Esophagus squamous epithelium (tissue), 5 donors: ENCODE measurements around the gene POU2AF3. TPM values are rescaled to one million over a fixed set of nuclear protein-coding genes. Genes with fewer than 3 reads are reported as not detected.

Source experiments
- DNase-seq: peaks from one replicate; lab custom pipeline; 2025; lab: John Stamatoyannopoulos, UW
- H3K27ac ChIP-seq, 4 donors: fragments of 200-600 bp; sonication (generic); one replicate each; pipeline ENCODE4 v1.5.1; 2016 to 2019; ENCODE audit warnings: mild to moderate bottlenecking in 1 of 4
- H3K27me3 ChIP-seq, 4 donors: fragments of 200-600 bp; sonication (generic); 1 replicate in 3 of 4; 2 replicates in 1 of 4; pipeline versions ENCODE4 v1.5.1 to v1.6.0; 2017 to 2021; ENCODE audit warnings: antibody characterized with exemption in 1 of 4
- H3K36me3 ChIP-seq, 3 donors: fragments of 200-600 bp; sonication (generic); one replicate each; pipeline ENCODE4 v1.5.1; 2016 to 2019
- H3K4me1 ChIP-seq, 3 donors: fragments of 200-600 bp; sonication (generic); one replicate each; pipeline ENCODE4 v1.5.1; 2017 to 2019
- H3K4me3 ChIP-seq, 4 donors: fragments of 200-600 bp; sonication (generic); 1 replicate in 3 of 4; 2 replicates in 1 of 4; pipeline ENCODE4 v1.5.1; 2016 to 2019; ENCODE audit warnings: mild to moderate bottlenecking in 2 of 4, moderate library complexity in 1 of 4
- H3K9me3 ChIP-seq, 3 donors: fragments of 200-600 bp; sonication (generic); one replicate each; pipeline ENCODE4 v1.5.1; 2016 to 2019
- CTCF ChIP-seq, 6 experiments: fragments of 450-650 bp in 4 of 6; fragments of 200-600 bp in 2 of 6; sonication (generic) in 2 of 6; IDR thresholded peaks; one replicate each; pipeline ENCODE4 v1.5.1; 2016 to 2019; ENCODE audit warnings: antibody characterized with exemption in 6 of 6, mild to moderate bottlenecking in 4 of 6, moderate library complexity in 4 of 6
- POLR2A ChIP-seq, 4 donors: fragments of 450-650 bp; IDR thresholded peaks; one replicate each; pipeline ENCODE4 v1.6.1; 2017; ENCODE audit warnings: antibody characterized with exemption in 4 of 4, mild to moderate bottlenecking in 4 of 4, moderate library complexity in 3 of 4
- WGBS, 2 donors: methylation state at CpG; one replicate each; pipeline ENCODE4 v1.1.5; 2018; 5-methylcytosine and 5-hydroxymethylcytosine counted together
- intact Hi-C: fragments of 100-400 bp; cut with DNase I; formaldehyde crosslinking; loops from one replicate; pipeline ENCODE4 v1.15.0; 2022
- total RNA-seq, 4 donors: library from RNA; depleted of rRNA; stranded (reverse); fragments of >200 nt; gene quantifications; one replicate each; pipeline ENCODE4 v1.1.0, GENCODE V29; 2016
- donor health status: DM: yes; HTN: yes; CAD: no.

The POU2AF3 gene
- total RNA-seq = 1 to 10 TPM; 1.3 to 4.1 (median 2.1) TPM

- DNase-seq = no peak
- 13 to 55% methylated on average over 1 to 18 of the region's 57 CpGs for WGBS, 2 donors
- peak within 1 kb of the TSS; percentile 79 to 94 (median 90) for H3K27ac ChIP-seq
- intact Hi-C loops = loop anchor here (5.0 kb wide), 1 partner anchor 119 kb away; no protein-coding TSS in a partner anchor
- peaks cover 0 to 15% (median 0%) of the 10 kb centered on the region in 4 donors for H3K27me3 ChIP-seq
- H3K4me1 ChIP-seq = peaks cover 27 to 57% (median 33%) of the 10 kb centered on the region in 3 donors
- TF ChIP-seq CTCF (IDR thresholded peaks at IDR 0.05) = no peak
- no peak for TF ChIP-seq POLR2A (IDR thresholded peaks at IDR 0.05)
- H3K36me3 ChIP-seq = peaks cover 0 to 10% (median 0%) of the 10 kb centered on the region in 3 donors
- peak within 1 kb of the TSS; percentile 56 to 82 (median 70) for H3K4me3 ChIP-seq
- no peaks in the 10 kb centered on the region for H3K9me3 ChIP-seq
Measured at GRCh38 chr11:111298413-111299100, at the start of gene POU2AF3. Gene POU2AF3 (plus strand): TSS chr11:111298546. CDS start chr11:111298582, 36 bp downstream.

- WGBS, 2 donors = 46 to 69% methylated on average over 2 of the region's 2 CpGs
- H3K36me3 ChIP-seq = no peaks in the 10 kb centered on the region
- no peaks in the 10 kb centered on the region for H3K9me3 ChIP-seq
- DNase-seq = no peak
- H3K4me1 ChIP-seq = no peaks in the 10 kb centered on the region
- no peak overlapping the region for H3K27ac ChIP-seq
- H3K4me3 ChIP-seq = no peak overlapping the region
- TF ChIP-seq POLR2A (IDR thresholded peaks at IDR 0.05) (no peak), CTCF (IDR thresholded peaks at IDR 0.05) (no peak)
- peaks cover 0 to 11% (median 0%) of the 10 kb centered on the region in 4 donors for H3K27me3 ChIP-seq
- intact Hi-C loops = no loop called here
Measured at GRCh38 chr11:111250936-111251335, 47.4 kb upstream of the POU2AF3 start.

- WGBS, 2 donors = 86 to 95% methylated on average over 1 of the region's 1 CpG
Measured at GRCh38 chr11:111253131-111253530, 45.2 kb upstream of the POU2AF3 start.

DNA sequence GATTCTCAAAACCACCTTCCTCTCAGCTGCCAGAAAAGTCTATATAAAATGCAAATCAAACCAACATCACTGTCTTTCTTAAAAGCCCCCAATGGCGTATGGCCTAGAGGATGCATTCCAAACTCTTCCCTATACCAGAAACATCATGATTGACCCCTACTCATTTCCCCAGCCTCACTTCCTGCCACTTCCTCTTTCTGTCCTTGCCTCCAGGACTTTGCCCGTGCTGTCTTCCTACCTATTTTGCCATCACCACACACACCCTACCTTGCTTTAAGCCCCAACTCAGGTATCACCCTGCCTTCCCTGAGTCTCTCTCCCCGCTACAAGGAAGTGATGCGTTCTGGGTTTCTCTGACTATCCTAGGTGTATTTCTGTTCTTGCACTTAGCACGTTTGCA, 44.7 kb upstream of the POU2AF3 start:
- H3K27me3 ChIP-seq = peaks cover 0 to 11% (median 0%) of the 10 kb centered on the region in 4 donors
- intact Hi-C loops = no loop called here
- H3K4me3 ChIP-seq = no peak overlapping the region
- no peak overlapping the region for H3K27ac ChIP-seq
- H3K4me1 ChIP-seq = no peaks in the 10 kb centered on the region
- TF ChIP-seq POLR2A (IDR thresholded peaks at IDR 0.05) (no peak), CTCF (IDR thresholded peaks at IDR 0.05) (no peak)
- H3K9me3 ChIP-seq = no peaks in the 10 kb centered on the region
- 79 to 86% methylated on average over 5 of the region's 5 CpGs for WGBS, 2 donors
- DNase-seq = no peak
- H3K36me3 ChIP-seq = no peaks in the 10 kb centered on the region

More at GRCh38 chr11:111253131-111253530, 45.2 kb upstream of the POU2AF3 start:
- H3K36me3 ChIP-seq = no peaks in the 10 kb centered on the region
- H3K27me3 ChIP-seq = peaks cover 0 to 10% (median 0%) of the 10 kb centered on the region in 4 donors
- DNase-seq = no peak
- TF ChIP-seq POLR2A (IDR thresholded peaks at IDR 0.05) (no peak), CTCF (IDR thresholded peaks at IDR 0.05) (no peak)
- H3K9me3 ChIP-seq = no peaks in the 10 kb centered on the region
- H3K4me3 ChIP-seq = no peak overlapping the region
- H3K27ac ChIP-seq = no peak overlapping the region
- no peaks in the 10 kb centered on the region for H3K4me1 ChIP-seq
- intact Hi-C loops = no loop called here

GRCh38 chr11:111258046-111258445, 40.3 kb upstream of the POU2AF3 start:
- H3K27ac ChIP-seq = no peak overlapping the region
- DNase-seq = no peak
- no peak overlapping the region for H3K4me3 ChIP-seq
- H3K27me3 ChIP-seq = peaks cover 0 to 21% (median 0%) of the 10 kb centered on the region in 4 donors
- H3K9me3 ChIP-seq = no peaks in the 10 kb centered on the region
- H3K4me1 ChIP-seq = no peaks in the 10 kb centered on the region
- intact Hi-C loops = no loop called here
- no peaks in the 10 kb centered on the region for H3K36me3 ChIP-seq
- 91 to 94% methylated on average over 4 of the region's 4 CpGs for WGBS, 2 donors
- TF ChIP-seq CTCF (IDR thresholded peaks at IDR 0.05) (no peak), POLR2A (IDR thresholded peaks at IDR 0.05) (no peak)
